GM12891 (cell line): Measurements from ENCODE around the gene UXS1.
A peak's percentile ranks its signal among the peaks of the same experiment; 100 is the strongest.

Source experiments
- DNase-seq: peaks from one replicate; pipeline ENCODE4 v3.0.0; 2011; ENCODE audit warnings: low spot score; ENCODE audit not compliant: insufficient read length
- FAIRE-seq: peaks from 2 replicates; lab custom pipeline; 2011; peaks lifted over from hg19 to GRCh38; lab: Jason Lieb, UNC
- PAX5 ChIP-seq: IDR thresholded peaks from 2 replicates; pipeline ENCODE4 v1.6.1; 2011; ENCODE audit warnings: low read length, moderate library complexity, mild to moderate bottlenecking; ENCODE audit not compliant: insufficient read depth, severe bottlenecking
- POLR2A ChIP-seq: IDR thresholded peaks from 2 replicates; pipeline ENCODE4 v1.6.1; 2011; ENCODE audit warnings: low read depth, low read length, control low read depth
- POLR2AphosphoS5 ChIP-seq: IDR thresholded peaks from 2 replicates; pipeline ENCODE4 v1.6.1; 2011; ENCODE audit warnings: low read depth, low read length, control low read depth
- POU2F2 ChIP-seq: IDR thresholded peaks from 2 replicates; pipeline ENCODE4 v1.6.1; 2011; ENCODE audit warnings: low read depth, mild to moderate bottlenecking, control low read depth, low read length, moderate library complexity
- SPI1 ChIP-seq: IDR thresholded peaks from 2 replicates; pipeline ENCODE4 v1.6.1; 2011; ENCODE audit warnings: low read depth, low read length, control low read depth
- TAF1 ChIP-seq: IDR thresholded peaks from 2 replicates; pipeline ENCODE4 v1.6.1; 2011; ENCODE audit warnings: low read depth, low read length, control low read depth

Gene UXS1

DNA sequence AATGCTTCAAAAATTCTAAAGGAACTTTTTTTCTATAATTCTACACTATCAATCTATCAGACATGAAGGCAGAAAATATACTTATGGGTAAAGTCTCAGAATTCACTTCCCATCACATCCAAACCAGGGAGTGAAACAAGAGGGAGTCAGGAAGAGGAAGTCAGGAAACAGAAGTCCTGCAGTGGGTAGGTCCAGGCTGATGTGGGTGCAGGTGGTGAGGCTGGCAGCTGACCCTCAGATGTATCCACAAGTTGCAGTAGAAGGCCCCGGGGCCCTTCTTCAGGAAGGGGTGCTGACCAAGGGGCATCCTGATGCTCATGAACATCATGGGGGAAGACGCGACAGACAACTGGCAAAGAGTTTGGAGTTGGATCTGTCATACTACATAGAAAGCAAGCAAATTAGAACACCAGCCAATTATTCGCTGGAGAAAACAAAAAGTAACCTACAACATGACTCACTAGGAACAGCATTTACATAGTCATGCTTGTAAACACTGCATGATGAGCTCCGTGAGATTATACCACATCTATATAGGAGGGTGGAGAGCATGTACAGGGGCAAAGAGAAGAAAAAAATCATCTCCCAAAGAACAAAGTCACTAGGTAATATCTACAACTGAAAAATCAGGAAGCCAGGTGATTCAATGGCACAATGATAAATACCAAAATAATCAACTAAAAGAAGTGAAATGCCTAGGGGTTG is 4.2 kb downstream of the UXS1 start:
- DNase-seq (no peak), FAIRE-seq (no peak)
- TF ChIP-seq POLR2A: no peak
- TF ChIP-seq POU2F2: no peak
- no peak for TF ChIP-seq PAX5
- no peak for TF ChIP-seq SPI1
- TF ChIP-seq TAF1: no peak
- no peak for TF ChIP-seq POLR2AphosphoS5

DNA sequence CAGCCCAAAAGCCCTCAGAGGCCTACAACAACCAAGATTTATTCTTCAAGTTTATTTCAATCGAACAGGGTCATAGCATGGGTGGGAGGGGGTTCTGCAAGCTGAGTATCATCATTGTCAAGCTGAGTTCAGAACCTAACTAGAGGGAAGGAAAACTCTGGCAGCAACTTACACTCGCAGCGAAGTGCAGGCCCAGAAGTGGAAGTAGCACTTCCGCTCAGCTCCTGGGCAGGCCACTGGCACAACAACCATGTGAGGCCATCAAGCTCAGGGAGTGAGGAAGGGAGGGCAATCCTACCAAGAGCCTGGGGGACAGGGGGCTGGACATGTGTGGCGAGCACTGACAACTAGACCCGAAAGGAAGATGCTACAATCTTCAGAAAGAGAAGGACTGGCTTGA is 4.8 kb downstream of the UXS1 start:
- DNase-seq (no peak), FAIRE-seq (no peak)
- no peak for TF ChIP-seq POLR2A
- TF ChIP-seq POLR2AphosphoS5: no peak
- peak; percentile 67 for TF ChIP-seq SPI1
- no peak for TF ChIP-seq PAX5
- TF ChIP-seq TAF1: no peak

GRCh38 chr2:106187273-106187891 is 6.7 kb downstream of the UXS1 start:
- no peak for TF ChIP-seq POLR2AphosphoS5
- TF ChIP-seq PAX5: no peak
- TF ChIP-seq TAF1: no peak
- TF ChIP-seq SPI1: no peak
- TF ChIP-seq POU2F2: no peak
- TF ChIP-seq POLR2A: no peak
- DNase-seq (no peak), FAIRE-seq (no peak)

DNA sequence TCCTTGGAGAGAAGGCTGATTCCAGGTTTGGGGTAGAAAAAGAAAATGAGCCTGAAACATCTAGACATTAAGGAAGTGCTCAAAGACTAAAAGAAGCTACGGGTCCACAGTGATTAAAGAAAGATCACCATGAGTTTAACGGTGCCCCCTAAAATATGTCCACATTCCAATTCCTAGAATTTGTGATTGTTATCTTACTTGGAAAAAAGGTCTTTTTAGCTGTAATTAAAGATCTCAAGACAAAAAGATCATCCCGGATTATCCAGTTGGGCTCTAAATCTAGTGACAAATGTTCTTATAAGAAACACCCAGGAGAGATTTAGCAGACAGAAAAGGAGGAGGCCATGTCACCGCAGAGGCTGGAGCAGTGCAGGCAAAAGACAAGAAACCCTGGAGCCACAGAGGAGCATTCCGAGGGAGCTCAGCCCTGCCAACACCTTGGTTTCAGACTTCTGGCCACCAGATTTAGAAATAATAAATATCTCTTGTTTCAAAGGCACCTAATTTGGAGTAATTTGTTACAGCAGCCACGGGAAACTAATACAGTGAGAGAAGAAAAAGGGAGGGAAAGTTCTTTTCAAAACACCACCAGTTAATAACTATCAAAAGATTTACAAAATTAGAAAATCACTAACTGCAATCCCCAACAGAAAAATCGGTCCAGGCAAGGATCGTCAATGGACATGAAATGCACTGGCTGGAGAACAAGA is 8.5 kb downstream of the UXS1 start:
- no peak for TF ChIP-seq POLR2AphosphoS5
- no peak for TF ChIP-seq POLR2A
- TF ChIP-seq TAF1: no peak
- no peak for TF ChIP-seq SPI1
- no peak for TF ChIP-seq POU2F2
- TF ChIP-seq PAX5: no peak
- FAIRE-seq (no peak), DNase-seq (no peak)

- FAIRE-seq (no peak), DNase-seq (no peak)
- TF ChIP-seq POU2F2: no peak
- TF ChIP-seq TAF1: no peak
- TF ChIP-seq POLR2A: no peak
- no peak for TF ChIP-seq PAX5
- no peak for TF ChIP-seq POLR2AphosphoS5
- no peak for TF ChIP-seq SPI1
Measured at GRCh38 chr2:106184857-106185256, 9.2 kb downstream of the UXS1 start.

GRCh38 chr2:106184394-106184793 is 9.7 kb downstream of the UXS1 start:
- no peak for FAIRE-seq
- DNase-seq: no peak
- no peak for TF ChIP-seq PAX5
- no peak for TF ChIP-seq SPI1
- TF ChIP-seq POU2F2: no peak
- no peak for TF ChIP-seq TAF1
- TF ChIP-seq POLR2AphosphoS5: no peak
- TF ChIP-seq POLR2A: no peak

GRCh38 chr2:106183101-106183696 is 10.9 kb downstream of the UXS1 start:
- FAIRE-seq: no peak
- no peak for DNase-seq
- no peak for TF ChIP-seq TAF1
- no peak for TF ChIP-seq SPI1
- TF ChIP-seq POLR2AphosphoS5: no peak
- no peak for TF ChIP-seq PAX5
- no peak for TF ChIP-seq POU2F2
- no peak for TF ChIP-seq POLR2A

GRCh38 chr2:106181064-106181463 is 13.0 kb downstream of the UXS1 start:
- DNase-seq (no peak), FAIRE-seq (no peak)
- TF ChIP-seq POU2F2 (no peak), SPI1 (no peak), POLR2AphosphoS5 (no peak), POLR2A (no peak), TAF1 (no peak), PAX5 (no peak)

DNA sequence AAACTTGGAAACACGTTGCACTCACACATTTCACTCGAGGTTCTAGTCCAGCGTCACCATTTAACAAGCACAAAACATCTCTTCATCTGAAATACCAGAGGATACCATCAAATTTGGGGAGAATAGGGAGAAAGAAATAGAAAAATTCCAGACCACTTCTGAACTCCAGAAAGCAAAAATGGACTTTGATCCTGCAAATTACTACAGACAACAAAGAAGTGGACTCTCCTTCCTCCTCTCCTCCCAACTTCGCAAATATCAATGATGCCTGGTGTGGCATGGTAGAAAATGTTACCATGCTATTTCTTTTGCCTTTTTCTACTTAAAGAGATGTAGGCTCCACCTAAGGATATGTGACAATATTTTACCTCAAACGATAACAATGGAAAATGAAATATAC is 13.5 kb downstream of the UXS1 start:
- no peak for DNase-seq
- TF ChIP-seq PAX5: no peak
- TF ChIP-seq POU2F2: no peak
- TF ChIP-seq POLR2A: no peak
- no peak for TF ChIP-seq POLR2AphosphoS5
- TF ChIP-seq SPI1: no peak
- TF ChIP-seq TAF1: no peak
- FAIRE-seq: no peak
